NCI-H2227 (cell line): ENCODE measurements around the gene FAM184A.
"Not testable (repeated sequence)": the region's sequence is repeated elsewhere in the genome, so short reads cannot be mapped to it uniquely, and the experiment has no call there.

Experiments used
- DNase-seq: peaks from one replicate; lab custom pipeline; 2025; ENCODE audit not compliant: unreplicated experiment; lab: John Stamatoyannopoulos, UW

The FAM184A gene, protein sequence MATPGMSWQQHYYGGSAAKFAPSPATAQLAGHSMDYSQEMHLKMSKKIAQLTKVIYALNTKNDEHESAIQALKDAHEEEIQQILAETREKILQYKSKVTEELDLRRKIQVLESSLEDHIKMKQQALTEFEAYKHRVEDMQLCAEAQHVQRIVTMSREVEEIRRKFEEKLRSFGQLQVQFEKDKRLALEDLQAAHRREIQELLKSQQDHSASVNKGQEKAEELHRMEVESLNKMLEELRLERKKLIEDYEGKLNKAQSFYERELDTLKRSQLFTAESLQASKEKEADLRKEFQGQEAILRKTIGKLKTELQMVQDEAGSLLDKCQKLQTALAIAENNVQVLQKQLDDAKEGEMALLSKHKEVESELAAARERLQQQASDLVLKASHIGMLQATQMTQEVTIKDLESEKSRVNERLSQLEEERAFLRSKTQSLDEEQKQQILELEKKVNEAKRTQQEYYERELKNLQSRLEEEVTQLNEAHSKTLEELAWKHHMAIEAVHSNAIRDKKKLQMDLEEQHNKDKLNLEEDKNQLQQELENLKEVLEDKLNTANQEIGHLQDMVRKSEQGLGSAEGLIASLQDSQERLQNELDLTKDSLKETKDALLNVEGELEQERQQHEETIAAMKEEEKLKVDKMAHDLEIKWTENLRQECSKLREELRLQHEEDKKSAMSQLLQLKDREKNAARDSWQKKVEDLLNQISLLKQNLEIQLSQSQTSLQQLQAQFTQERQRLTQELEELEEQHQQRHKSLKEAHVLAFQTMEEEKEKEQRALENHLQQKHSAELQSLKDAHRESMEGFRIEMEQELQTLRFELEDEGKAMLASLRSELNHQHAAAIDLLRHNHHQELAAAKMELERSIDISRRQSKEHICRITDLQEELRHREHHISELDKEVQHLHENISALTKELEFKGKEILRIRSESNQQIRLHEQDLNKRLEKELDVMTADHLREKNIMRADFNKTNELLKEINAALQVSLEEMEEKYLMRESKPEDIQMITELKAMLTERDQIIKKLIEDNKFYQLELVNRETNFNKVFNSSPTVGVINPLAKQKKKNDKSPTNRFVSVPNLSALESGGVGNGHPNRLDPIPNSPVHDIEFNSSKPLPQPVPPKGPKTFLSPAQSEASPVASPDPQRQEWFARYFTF

DNA sequence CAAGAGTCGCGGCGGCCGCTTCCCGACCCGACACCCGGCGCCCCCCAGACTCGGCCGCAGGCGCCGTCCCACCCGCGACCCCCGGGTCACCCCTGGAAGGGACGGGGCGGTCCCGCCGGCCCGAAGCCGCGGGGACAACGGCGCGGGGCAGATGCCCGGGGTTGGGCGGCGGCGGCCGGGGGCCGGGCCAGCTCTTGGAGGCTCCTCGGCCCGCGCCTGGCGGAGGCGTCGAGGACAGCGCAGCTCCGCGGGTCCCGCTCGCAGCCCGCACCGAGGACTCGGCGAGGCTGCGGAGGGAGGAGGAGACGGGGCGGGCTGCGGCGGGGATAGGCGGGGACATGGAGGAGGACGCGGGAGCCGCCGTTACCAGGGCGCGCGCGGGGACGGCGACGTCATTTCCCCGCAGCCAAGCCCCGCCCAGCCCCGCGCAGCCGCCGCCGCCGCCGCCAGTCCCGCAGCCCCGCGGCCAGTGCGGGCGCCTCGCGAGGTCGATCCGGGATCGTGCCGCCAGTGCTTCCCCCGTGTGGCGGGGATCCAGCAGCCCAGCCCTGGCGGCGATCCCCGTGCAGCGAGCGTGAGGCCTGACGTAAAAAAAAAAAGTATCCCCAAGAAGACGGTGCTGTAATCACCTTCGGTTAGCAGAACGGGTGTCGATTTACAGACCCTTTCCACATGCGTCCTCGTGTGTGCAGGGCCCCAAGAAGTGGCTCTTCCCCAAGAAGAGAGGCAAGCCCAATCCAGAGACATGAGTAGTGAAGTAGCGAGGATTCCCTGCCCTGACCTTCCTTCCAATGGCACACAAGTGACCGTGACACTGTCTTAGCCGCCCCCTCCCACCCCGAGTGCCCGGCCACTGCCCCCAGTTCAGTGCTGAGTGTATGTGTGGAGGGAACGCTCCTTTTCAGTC lies at the start of gene FAM184A:
Gene FAM184A, minus strand, starts transcription at position 289 of the 907 bp plus-strand sequence. CDS start 365 bp downstream, outside the sequence.
- peak; percentile 72 for DNase-seq

DNA sequence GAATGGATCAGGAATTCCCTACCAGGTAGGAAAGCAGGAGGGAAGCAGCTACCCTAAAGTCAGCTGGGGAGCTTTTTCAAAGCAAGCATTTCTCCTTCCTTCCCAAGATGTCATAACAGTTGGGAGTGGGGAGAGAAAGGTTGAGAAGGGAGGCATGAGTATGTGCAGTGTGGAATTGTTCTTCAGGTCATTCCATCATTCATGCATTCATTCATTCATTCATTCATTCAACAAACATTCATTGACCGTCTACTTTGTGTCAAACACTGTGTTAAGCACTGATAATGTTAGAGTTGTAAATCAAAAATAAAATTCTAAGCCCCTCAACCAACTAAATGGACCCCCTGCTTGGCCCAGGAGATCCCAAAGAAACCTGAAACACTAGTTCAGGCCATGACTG lies 49.2 kb upstream of the FAM184A start:
- DNase-seq: no peak

DNA sequence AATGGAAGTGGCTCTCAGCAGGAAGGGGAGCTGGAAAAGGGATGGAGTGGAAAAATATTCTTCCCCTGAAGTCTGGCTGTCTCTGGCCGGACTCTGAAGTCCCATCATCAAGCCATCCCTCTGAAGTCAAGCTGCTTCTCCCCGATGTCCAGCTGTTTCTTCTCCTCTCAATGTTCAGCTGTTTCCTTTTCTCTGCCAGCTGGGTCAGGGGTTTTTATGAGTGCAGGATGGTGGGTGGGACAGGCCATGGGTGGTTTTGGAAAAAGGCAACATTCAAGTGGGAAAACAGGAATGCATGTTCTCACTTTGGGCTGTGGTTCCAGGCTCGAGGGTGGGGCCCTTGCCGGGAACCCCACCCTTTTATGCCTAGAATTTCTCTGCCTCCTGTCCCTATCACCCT lies 48.4 kb upstream of the FAM184A start:
- DNase-seq: no peak

DNA sequence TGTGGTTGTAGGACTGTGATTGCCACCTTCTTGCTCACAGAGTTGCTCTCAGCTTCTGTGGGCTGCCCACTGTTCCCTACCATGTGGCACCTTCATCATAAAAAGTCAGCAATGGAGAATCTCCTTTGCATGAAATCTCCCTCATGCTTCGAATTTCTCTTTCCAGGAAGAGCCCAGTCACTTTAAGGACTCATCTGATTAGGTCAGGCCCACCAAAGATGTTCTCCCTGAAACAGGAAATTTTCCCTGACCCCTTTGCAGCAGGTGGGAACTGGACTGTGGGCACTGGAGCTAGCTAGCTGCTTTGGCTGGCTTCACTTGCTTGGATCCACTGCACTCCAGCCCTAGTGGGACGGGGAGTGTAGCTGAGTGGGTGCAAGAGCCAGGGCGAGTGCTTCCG lies 47.7 kb upstream of the FAM184A start:
- no peak for DNase-seq

DNA sequence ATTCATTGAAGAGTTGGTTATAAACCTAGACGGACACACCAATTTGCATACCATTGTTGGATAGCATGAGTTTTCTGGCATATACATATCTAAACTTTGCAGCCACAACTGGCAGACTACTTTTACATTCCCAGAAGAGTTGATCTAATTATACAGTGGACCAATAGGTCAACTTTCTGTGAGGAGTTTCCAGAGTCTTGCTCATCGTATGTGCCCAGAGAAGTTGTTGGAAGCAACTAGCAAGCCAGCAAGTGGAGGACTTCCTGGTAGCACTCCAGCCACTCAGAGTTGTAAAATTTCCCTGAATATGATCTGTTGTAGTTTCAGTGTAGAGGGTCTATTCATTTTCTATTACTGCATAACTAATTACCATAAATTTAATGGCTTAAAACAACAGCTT lies 47.1 kb upstream of the FAM184A start:
- no peak for DNase-seq

DNA sequence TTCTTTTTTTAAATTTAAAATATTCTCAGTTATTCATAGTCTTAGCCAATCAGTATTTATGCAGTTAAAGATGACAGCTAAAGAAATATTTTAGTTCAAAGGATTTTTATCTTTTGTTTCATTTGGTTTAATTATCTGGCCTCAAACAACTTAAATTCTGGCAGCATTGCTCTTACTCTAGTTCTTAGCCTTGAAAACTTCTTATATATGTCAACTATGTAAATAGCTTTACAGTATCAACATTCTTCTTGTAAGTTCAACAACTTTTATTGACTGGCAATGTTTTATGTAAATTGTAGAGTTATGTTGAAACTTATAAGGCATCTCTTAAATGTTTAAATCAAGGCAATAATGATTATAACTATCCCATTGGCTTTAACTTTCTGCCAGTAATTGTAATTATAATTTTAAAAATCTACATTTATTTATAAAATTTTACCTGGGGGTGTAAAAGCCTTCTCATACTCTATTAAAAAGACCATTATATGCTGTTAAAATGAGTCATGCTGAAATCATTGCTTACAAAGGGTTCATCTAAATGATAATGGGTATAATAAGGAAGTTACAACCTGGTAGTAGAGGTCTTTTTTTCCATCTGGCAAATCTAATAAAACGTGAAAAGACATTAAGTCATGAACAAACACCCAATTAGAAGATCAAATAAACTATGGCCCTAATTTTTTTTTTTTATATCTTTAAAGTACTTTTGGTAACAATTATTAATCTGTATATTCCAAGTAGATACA lies 45.8 kb upstream of the FAM184A start:
- DNase-seq: no peak

DNA sequence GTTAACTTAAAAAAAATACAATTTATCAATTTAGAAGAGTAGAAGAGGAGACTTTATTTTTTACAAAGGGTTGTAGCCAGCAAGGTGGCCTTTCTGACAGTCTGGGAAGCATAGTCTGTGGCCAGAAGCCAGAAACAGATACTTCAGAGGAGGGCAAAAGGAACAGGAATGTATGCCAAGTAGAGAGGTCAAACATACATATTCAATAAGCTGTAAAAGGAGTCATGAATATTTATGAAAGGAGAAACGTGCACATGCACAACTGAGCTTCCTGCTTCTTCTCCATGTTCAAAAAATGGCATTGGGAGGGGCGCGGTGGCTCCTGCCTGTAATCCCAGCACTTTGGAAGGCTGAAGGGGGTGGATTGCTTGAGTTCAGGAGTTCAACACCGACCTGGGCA lies 43.9 kb upstream of the FAM184A start:
- no peak for DNase-seq

DNA sequence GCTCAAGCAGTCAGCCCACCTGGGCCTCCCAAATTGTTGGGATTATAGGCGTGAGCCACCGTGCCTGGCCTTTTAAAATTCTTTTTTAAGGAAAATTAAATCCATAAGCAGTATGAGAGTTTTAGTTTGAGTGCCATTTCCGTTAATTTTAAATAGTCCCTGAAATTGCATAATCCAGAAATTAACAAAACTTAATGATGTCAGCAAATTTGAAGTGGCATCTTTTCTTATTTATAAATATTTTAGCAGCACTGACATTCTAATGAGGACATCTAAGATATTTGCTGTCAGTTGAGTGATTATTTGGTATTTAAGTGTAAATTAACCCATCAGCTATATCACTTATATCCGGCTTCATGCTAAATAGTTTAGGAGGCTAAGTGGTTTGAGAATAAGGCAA lies 42.9 kb upstream of the FAM184A start:
- no peak for DNase-seq

DNA sequence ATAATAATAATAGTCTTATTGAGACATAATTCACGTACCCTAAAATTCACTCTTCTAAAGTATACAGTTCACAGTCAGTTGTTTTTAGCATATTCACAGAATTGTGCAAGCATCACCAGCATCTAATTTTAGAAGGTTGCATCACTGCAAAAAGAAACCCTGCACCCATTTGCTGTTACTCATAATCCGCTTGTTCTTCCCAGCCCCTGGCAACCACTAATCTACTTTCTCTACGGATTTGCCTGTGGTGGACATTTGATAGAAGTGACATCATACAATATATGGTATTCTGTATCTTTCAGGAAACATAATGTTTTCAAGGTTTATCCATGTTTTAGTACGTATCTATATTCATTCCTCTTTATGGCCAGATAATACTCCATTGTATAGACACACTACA lies 41.5 kb upstream of the FAM184A start:
- DNase-seq: no peak

DNA sequence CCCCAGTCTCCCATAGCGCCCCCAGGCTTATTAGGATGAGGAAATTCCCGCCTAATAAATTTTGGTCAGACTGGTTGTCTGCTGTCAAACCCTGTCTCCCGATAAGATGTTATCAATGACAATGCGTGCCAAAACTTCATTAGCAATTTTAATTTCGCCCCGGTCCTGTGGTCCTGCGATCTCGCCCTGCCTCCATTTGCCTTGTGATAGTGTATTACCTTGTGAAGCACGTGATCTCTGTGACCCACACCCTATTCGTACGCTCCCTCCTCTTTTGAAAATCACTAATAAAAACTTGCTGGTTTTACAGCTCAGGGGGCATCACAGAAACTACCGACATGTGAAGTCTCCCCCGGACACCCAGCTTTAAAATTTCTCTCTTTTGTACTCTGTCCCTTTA lies 40.6 kb upstream of the FAM184A start:
- DNase-seq: not testable (repeated sequence)

DNA sequence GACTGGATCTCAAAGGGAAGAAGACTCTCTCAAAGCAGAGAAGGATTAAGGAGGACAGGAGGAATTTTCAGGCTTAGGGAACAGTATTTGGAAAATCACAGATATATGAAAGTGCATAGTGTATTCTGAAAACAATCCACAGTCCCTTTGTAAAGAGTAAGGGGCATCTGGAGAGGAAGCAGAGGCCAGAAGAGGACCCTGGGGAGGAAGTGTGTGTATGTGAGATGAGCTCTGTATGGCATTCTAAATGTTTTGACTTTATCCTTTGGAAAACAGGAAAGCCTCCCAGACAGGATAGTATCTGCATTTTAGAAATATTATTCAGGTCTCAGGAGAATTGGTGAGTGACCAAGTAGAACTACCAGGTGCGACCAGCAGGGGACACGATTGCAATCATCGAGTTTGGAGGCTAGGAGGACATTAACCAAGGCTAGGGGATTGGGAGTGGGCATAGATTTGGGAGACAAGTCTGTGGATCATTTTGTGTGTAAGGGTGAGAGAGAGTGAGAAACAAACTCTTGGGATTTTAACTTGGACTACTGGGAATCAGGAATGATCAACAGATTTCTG lies 38.3 kb upstream of the FAM184A start:
- no peak for DNase-seq

DNA sequence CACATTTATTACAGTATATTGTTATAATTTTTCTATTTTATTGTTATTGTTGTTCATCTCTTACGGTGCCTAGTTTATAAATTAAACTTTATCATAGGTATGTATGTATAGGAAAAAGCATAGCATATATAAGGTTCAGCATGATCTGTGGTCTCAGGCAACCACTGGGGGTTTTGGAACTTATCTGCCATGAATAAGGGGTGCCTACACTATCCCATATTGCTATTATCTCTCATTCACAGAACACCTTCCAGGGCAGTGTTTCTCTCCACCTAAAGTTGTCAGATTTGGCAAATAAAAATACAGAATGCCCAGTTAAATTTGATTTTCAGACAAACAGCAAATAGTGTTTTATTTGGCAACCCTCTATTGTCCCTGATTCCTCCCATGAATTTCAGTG lies 35.5 kb upstream of the FAM184A start:
- no peak for DNase-seq

DNA sequence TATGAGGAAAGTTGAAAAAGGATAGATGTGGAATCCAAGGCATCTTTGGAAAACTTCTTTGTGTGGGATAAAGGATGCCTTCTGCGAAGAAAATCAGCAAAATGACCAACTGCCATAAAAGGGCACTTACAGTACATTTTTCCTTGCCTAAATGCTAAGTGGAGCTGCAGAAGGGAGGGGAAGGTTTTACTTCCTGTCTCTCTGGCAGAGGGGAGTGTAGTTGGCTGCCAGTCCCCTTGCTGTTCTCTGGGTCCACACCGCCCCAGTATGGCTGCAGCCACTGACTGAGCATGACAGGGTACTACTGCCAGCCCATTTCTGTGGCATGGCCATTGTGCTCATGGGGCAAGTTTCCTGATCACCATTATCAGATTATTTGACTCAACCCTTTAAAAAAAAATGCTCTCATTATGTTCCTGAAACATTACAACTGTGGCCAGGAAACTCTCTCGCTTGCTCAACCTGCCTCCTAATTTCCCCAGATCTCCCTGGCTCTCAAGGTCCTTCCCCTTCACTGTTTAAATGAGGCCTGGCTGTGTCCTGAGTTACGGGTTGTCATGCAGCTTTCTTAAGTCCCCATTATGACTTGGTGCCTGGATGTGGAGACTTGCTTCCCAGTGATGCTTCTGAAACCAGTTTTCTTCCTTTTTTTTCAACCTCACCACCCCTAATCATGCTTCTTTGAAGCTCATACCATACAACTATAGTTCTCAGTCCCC lies 34.5 kb upstream of the FAM184A start:
- no peak for DNase-seq

DNA sequence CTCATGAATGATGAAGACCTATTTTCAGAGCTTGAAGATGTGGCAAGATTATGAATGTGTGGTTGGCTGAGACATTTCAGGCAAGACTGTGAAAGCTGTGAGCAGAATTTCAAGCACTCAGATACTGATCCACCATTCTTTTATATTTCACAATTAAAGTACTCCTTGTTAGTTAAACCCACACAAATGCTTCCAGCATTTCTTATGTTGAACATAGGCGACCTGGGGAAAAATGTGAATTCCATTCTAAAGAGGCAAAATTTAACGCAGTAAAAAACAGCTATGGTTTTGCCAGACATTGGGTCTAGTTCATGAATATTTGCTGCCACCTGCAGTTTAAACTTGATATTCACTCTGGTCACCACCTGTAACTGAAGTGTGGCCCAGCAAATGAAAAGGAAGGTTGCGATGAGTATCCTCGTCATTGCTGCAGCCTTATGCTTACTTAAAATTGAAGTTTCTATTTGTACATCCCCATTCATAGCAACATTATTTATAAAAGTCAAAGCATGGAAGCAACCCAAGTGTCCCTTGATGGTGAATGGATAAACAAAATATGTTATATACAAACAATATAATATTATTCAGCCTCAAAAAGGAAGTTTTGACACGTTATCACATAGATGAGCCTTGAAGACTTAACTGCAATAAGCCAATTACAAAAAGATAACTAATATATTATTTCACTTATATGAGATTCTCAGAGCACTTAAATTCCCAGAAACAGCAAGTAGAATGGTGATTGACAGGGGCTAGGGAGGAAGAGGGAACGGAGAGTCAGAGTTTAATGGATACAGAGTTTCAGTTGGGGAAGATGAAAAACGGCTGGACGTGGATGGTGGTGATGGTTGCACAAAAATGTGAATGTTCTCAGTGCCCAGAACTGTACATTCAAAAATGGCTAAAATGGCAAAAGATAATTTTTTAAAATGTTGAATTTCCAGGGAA lies 32.4 kb upstream of the FAM184A start:
- peak; percentile 68 for DNase-seq

DNA sequence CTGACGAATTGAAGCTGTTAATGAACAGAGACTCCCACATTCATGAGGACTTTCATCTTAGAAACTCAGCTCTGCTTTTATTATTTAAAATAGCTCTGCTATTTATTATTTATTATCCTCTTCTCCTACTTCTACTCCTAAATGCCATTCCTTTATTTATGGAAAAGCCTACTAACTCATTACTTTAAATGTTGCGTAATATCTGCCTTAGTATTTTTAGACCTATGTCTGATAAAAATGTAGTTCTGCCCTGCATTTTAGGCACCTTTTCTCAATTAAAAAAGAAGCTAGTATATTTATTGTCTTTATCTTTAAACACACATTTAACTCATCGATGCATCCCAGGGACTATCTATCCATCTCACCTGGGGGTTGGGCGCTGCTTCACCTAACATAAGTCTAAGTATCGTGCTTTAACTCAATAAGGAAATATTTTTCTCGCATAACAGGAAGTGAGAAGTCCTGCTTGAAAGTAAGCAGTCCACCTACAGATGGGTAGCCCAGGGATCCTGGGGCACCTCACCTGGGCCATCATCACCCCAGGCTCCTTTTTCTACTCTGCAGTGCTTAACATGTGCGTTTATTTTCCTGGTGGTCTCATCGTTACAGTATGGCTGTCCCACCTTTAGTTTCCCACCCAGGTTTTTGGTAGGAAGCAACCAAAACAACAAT lies 31.3 kb upstream of the FAM184A start:
- no peak for DNase-seq

DNA sequence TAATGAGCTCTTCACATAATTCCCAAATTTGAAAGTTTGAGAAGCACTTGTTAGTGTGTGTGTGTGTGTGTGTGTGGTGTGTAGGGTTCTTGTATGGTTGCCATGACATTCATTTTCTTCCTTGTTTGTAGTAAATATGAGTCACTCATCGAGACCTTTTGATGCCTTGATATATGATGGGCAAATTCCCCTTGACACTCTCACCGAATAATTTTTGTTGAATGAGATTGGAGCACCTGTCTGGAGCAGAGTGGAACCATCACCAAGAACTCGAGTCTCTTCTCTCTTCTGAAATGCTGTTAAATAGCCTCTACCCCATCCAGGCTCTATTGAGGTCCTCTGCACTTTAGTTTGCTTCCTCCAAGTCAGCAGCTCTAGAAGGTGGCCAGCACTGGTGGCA lies 29.6 kb upstream of the FAM184A start:
- DNase-seq: no peak

DNA sequence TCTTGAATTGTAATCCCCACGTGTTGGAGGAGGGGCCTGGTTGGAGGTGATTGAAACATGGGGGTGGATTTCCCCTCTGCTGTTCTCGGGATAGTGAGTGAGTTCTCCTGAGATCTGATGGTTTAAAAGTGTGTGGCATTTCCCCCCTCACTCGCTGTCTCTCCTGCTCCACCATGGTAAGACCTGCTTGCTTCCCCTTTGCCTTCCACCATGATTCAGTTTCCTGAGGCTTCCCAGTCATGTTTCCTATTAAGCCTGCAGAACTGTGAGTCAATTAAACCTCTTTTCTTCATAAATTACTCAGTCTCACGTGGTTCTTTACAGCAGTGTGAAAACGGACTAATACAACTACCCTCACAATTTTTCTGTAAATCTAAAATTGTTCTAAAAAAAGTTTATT lies 26.8 kb upstream of the FAM184A start:
- no peak for DNase-seq
